Measurements from ENCODE around the gene FGF3. TPM values are rescaled to one million over a fixed set of nuclear protein-coding genes. Genes with fewer than 3 reads are reported as not detected.

Gene FGF3
- total and polyA plus RNA-seq, 8 donors = not detected

DNA sequence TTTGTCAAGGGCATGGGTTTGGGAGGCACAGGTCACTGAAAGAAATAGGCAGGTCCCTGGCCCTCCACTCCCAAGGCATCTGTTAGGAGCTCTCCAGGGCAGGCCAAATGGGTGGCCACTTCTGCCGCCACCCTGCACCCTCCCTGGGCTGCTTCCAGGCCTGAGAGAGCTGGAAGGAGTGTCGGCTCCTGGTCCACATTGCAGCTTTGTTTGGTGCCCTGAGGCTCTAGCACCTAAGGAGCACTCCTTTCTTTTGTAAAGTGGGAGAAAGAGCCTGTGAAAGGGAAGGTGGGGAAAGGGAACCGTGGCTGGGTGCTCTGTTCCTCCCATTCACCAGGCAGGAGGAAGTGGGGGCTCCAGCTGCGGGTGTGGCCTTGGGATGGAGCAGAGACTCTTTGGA is 31.8 kb downstream of the FGF3 start:
- no peaks in the 10 kb centered on the region for H3K4me1 ChIP-seq
- DNase-seq = no peak
- H3K36me3 ChIP-seq = no peaks in the 10 kb centered on the region
- H3K27ac ChIP-seq = no peak overlapping the region
- WGBS, 5 donors = 43 to 70% (median 54%) methylated on average over 4 of the region's 4 CpGs
- H3K27me3 ChIP-seq = peaks cover 0 to 35% (median 0%) of the 10 kb centered on the region in 3 donors
- TF ChIP-seq POLR2AphosphoS5 (IDR thresholded peaks at IDR 0.05) = no peak
- TF ChIP-seq POLR2A (IDR thresholded peaks at IDR 0.05) = no peak
- TF ChIP-seq EP300 (IDR thresholded peaks at IDR 0.05) = no peak
- TF ChIP-seq, protein P1, sequence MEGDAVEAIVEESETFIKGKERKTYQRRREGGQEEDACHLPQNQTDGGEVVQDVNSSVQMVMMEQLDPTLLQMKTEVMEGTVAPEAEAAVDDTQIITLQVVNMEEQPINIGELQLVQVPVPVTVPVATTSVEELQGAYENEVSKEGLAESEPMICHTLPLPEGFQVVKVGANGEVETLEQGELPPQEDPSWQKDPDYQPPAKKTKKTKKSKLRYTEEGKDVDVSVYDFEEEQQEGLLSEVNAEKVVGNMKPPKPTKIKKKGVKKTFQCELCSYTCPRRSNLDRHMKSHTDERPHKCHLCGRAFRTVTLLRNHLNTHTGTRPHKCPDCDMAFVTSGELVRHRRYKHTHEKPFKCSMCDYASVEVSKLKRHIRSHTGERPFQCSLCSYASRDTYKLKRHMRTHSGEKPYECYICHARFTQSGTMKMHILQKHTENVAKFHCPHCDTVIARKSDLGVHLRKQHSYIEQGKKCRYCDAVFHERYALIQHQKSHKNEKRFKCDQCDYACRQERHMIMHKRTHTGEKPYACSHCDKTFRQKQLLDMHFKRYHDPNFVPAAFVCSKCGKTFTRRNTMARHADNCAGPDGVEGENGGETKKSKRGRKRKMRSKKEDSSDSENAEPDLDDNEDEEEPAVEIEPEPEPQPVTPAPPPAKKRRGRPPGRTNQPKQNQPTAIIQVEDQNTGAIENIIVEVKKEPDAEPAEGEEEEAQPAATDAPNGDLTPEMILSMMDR (IDR thresholded peaks at IDR 0.05) = no peak
- intact Hi-C loops (cut with DNase I; ENCODE audit: low total_unique reads) = no loop called here
- no peak overlapping the region for H3K4me3 ChIP-seq
- no peaks in the 10 kb centered on the region for H3K9me3 ChIP-seq

DNA sequence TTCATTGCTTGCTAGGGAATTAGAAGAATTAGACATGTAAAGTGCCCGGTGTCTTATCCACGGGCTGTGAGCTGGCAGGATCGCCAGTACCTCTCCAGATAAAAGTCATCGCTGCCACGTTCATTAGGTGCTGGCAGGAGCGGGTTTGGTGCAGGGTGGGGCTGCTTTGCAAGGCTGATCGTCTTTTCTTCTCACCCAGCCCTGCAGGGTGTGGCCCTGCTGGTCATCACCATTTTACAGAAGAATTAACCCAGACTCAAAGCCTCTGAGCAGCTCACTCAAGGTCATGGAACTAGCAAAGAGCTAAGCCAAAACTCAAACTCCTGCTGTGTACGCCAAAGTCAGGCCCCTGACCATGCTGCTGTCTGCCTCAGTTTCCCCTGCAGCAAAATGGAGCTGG is 38.0 kb downstream of the FGF3 start:
- Histone ChIP-seq H3K4me3 (no peak overlapping the region), H3K27ac (no peak overlapping the region), H3K4me1 (no peaks in the 10 kb centered on the region), H3K9me3 (no peaks in the 10 kb centered on the region), H3K27me3 (peaks cover 0 to 45% (median 4%) of the 10 kb centered on the region in 3 donors), H3K36me3 (no peaks in the 10 kb centered on the region)
- no peak for DNase-seq
- no peak for TF ChIP-seq POLR2AphosphoS5 (IDR thresholded peaks at IDR 0.05)
- TF ChIP-seq, protein P1 (IDR thresholded peaks at IDR 0.05) = no peak
- no peak for TF ChIP-seq EP300 (IDR thresholded peaks at IDR 0.05)
- no peak for TF ChIP-seq POLR2A (IDR thresholded peaks at IDR 0.05)
- 57 to 76% (median 61%) methylated on average over 8 of the region's 8 CpGs for WGBS, 5 donors
- intact Hi-C loops (cut with DNase I; ENCODE audit: low total_unique reads) = no loop called here

DNA sequence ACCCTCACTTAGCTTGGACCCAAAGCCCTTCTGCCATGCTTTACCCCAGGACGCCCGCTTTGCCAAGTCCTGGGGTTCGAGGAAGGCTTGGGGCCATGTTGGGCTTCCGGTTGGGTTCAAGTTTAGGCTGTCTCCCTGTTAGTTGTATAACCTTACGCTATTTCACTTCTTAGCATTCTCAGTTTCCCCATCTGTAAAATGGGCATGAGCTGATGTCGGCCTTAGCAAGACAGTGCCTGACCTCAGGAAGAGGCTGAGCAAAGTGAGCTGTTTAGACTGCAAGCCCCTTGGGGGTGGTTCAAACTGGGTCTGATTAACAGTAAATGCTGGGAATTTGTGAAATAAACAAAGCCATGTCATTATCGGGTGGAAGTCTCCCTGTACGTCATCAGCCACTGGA is 40.8 kb downstream of the FGF3 start:
- DNase-seq = no peak
- Histone ChIP-seq H3K4me3 (no peak overlapping the region), H3K27ac (no peak overlapping the region), H3K36me3 (no peaks in the 10 kb centered on the region), H3K27me3 (peaks cover 21 to 74% (median 33%) of the 10 kb centered on the region in 3 donors), H3K4me1 (peaks cover 0 to 21% (median 0%) of the 10 kb centered on the region in 4 donors), H3K9me3 (no peaks in the 10 kb centered on the region)
- WGBS, 5 donors = 82 to 89% (median 88%) methylated on average over 8 of the region's 8 CpGs
- intact Hi-C loops (cut with DNase I; ENCODE audit: low total_unique reads) = no loop called here
- TF ChIP-seq EP300 (IDR thresholded peaks at IDR 0.05) = no peak

DNA sequence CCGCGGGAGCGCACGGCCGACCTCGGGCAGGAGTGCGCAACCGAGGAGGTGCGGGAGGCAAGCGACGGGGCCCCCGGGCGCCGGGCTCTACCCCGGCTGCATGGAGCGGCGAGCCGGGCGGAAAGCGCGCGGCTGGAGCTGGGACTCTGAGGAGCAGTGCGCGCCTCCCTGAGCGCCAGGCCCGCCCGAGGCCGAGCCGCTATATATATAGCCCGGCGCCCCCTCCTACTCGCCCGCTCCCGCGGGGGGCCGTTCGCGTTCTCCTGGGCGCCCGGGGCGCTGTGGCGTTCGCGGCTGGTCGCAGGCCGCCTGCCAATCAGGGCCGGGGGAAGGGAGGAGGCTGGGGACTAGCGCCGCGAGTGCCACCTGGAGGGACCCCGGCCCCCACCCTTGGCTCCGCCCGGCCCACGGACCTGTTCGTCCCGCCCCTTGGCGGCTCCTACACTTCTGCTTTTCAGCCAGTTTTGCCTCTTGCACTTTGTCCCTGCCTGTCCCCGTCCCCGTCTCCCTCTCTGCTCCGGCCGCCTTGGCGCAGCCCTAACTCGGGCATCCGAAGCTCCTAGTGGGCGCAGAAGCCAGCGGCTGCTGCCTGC is 44.0 kb downstream of the FGF3 start, which contains the start of gene FGF4:
Gene FGF4 (minus strand): TSS at position 179 of the 593 bp plus-strand sequence. CDS start 257 bp downstream, outside the sequence.
- peaks cover 21 to 84% (median 46%) of the 10 kb centered on the region in 3 donors for H3K27me3 ChIP-seq
- H3K9me3 ChIP-seq = no peaks in the 10 kb centered on the region
- peaks cover 0 to 21% (median 0%) of the 10 kb centered on the region in 4 donors for H3K4me1 ChIP-seq
- DNase-seq = no peak
- H3K4me3 ChIP-seq = no peak within 1 kb of the TSS
- WGBS, 5 donors = 2 to 7% (median 4%) methylated on average over 28 to 66 of the region's 66 CpGs
- intact Hi-C loops (cut with DNase I; ENCODE audit: low total_unique reads) = no loop called here
- H3K27ac ChIP-seq = no peak within 1 kb of the TSS
- H3K36me3 ChIP-seq = no peaks in the 10 kb centered on the region
- TF ChIP-seq, protein P1 (IDR thresholded peaks at IDR 0.05) = no peak
- no peak for TF ChIP-seq POLR2A (IDR thresholded peaks at IDR 0.05)
- no peak for TF ChIP-seq EP300 (IDR thresholded peaks at IDR 0.05)
- TF ChIP-seq POLR2AphosphoS5 (IDR thresholded peaks at IDR 0.05) = no peak

Data from stomach (tissue), 9 donors.